Erythroblast (primary cell): ENCODE data around the gene USP3.

Experiments
- DNase-seq, 2 experiments: peaks; one replicate each; lab custom pipeline; 2025; lab: John Stamatoyannopoulos, UW
- GATA1 ChIP-seq: IDR thresholded peaks from 2 replicates; pipeline ENCODE4 v1.6.1; 2011; ENCODE audit warnings: low read depth, mild to moderate bottlenecking, control low read depth, low read length, moderate library complexity
- POLR2A ChIP-seq: IDR thresholded peaks from 2 replicates; pipeline ENCODE4 v1.6.1; 2011; ENCODE audit warnings: mild to moderate bottlenecking, low read length

USP3 gene

DNA sequence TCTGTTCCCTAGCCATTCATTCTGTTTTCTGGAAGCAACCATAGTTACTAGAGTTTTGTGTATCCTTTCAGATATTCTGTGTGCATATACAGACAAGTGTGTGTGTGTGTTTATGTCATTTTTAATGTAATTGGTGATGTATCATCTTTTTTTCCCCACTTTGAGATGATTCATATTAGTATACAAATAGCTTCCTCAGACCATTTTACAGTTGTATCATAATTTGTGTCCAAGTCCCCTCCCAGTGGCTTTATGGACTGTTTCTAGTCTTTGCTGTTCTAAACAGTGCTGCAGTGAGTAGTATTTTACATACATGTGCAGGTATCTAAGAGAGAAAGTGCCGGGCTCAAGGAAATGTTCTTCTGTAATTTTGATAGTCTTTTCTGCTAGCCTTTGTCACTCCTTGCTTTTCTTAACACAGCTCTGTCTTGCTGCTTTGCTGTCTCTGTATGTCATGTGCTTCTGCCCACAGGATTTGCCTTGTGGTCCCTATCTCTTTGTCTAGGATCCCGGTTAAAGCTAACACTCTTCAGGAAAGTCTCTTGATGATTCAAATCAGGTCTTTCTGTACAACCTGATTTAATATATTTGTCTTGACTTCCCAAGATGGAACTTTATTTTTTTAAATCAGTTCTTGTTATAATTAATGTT, 61.3 kb downstream of the USP3 start:
- no peak for DNase-seq

GRCh38 chr15:63572749-63573464, 68.5 kb downstream of the USP3 start:
- peak in 1 of 2 experiments; percentile 7 for DNase-seq
- no peak for TF ChIP-seq POLR2A
- TF ChIP-seq GATA1, result no peak

More for the DNA sequence above, 61.3 kb downstream of the USP3 start:
- TF ChIP-seq GATA1 (no peak), POLR2A (no peak)

DNA sequence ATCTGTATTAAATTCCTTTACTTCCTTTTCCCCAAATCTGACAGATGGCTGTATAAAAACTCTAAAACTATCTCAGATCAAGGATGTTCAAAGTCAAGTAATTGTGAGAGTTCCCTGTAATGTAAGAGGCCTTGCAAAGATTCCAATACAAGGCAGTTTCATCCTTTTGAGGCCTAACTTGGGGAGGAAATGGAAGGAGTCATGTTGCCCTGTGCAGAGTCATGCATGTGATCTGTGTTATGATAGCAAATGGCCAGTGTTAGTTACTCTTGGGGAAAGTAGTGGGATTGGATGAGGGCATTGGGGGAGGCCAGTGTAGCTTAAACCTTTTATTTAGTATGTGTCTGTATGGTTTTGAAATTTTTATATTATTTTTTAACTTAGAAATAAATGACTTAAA, 69.1 kb downstream of the USP3 start:
- peak; percentile 56 to 80 for DNase-seq
- TF ChIP-seq POLR2A (no peak), GATA1 (no peak)

DNA sequence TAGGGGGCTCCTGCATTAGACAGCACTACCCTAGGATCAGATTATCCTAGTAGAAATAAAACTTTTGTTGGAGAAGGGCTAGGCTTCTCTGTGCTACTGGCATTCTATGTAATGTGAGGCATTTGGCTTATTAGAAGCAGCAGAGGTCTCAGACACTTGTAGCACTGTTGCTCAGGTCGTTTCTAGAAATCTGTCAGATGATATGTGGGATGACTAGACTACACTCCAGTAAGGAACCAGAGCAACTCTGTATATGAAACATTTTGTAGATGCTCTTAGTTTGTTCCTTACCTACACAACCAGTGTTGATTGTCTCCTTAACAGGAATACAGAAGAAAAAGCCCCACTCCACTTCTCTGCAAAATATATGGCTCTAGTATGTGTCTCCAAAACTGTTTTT, 70.9 kb downstream of the USP3 start:
- no peak for DNase-seq
- TF ChIP-seq GATA1, result no peak
- TF ChIP-seq POLR2A, result no peak

DNA sequence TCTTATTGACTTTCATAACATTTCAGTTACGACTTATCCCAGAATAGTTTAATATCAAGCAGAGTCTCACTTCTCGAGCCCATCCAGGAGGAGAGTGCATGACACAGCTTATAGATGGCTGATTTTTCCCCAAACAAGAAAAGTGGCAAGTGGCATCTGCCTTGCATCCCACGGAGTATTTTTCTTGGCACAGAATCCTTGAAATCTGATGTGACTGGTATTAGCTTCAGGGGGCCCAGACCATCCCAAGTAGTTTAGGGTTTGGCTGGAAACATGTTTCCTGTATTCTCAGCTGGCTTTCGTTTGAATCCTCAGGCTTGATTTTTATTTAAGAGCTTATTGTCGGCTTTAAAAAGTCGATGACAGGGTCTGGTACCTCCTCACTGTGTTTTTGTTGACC, 72.0 kb downstream of the USP3 start:
- DNase-seq, result no peak
- no peak for TF ChIP-seq GATA1
- TF ChIP-seq POLR2A, result no peak

DNA sequence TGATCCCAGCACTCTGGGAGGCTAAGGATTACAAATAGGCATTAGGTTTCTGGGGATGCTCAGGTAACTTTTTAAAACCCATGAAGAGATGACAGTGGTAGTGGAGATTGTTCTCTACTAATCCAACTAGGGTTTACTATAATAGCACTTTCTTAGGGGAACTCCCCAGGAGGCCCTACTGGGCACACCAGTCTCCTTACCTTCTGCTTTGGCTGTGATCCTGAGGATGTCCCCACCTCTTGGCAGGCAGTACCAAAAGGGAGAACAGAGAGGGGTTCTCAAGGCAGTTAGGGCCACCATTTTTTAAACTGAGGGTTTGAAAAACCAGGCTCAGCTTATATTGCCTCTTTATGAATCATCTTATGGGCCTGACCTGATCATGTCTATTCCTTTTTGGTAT, 77.8 kb downstream of the USP3 start:
- no peak for TF ChIP-seq GATA1
- DNase-seq, result no peak

GRCh38 chr15:63582718-63583426, 78.5 kb downstream of the USP3 start:
- TF ChIP-seq POLR2A (no peak), GATA1 (no peak)
- DNase-seq, result no peak

- no peak for TF ChIP-seq POLR2A
- no peak for TF ChIP-seq GATA1
- no peak for DNase-seq
These were observed 82.4 kb downstream of the USP3 start for GRCh38 chr15:63586790-63587189.

DNA sequence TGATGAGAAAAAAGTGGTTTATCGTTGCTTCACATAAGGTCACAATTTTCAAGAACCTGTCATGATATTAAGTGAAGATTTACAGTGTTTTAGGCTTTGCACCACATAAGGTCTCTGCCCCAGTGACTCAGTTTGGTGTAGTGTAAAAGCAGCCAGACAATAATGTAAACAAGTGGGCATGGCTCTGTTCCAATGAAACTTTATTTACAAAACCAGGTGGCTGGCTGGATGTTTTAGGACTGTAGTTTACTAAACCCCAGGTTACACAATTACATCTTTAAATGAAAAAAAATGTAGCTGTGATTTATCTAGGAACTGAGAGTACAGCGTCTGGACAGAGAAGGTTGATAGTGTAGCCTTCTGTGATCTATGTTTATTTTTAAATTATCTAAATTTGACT, 83.1 kb downstream of the USP3 start:
- TF ChIP-seq POLR2A (no peak), GATA1 (no peak)
- DNase-seq, result no peak

- TF ChIP-seq GATA1 (no peak), POLR2A (no peak)
- DNase-seq, result no peak
These were observed 84.4 kb downstream of the USP3 start for GRCh38 chr15:63588826-63589225.

- no peak for TF ChIP-seq GATA1
- no peak for TF ChIP-seq POLR2A
- DNase-seq, result peak in 1 of 2 experiments; percentile 38
These were observed 89.6 kb downstream of the USP3 start for GRCh38 chr15:63593705-63594671.

- TF ChIP-seq POLR2A (no peak), GATA1 (no peak)
- no peak for DNase-seq
These were observed 90.7 kb downstream of the USP3 start for GRCh38 chr15:63595065-63595464.

DNA sequence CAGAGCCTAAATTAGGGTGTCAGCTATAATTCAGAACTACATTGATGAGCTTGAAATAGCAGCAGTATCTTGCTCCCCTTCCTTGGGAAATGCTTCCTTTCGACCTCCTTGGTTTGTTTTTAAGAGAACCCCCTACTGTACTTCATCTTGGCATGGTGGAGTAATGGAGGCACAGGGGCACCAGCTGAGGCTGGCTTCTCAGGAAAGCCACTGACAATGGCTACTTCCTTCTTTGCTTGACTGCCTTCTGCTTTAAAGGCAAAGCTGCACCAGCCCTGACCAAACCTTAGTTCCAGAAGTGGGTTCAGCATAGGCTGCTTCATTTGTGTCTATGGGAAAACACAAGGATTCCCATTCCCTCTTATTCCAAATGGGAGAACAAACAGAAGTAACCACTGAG, 91.3 kb downstream of the USP3 start:
- DNase-seq, result no peak
- TF ChIP-seq GATA1 (no peak), POLR2A (no peak)
